ENCODE data around the gene HIPK2. TPM values are rescaled to one million over a fixed set of nuclear protein-coding genes. Genes with fewer than 3 reads are reported as not detected.
"Not testable (repeated sequence)": the region's sequence is repeated elsewhere in the genome, so short reads cannot be mapped to it uniquely, and the experiment has no call there.

Gene HIPK2
- total RNA-seq, 1 experiment from 2014 or later, result 15.4 TPM

DNA sequence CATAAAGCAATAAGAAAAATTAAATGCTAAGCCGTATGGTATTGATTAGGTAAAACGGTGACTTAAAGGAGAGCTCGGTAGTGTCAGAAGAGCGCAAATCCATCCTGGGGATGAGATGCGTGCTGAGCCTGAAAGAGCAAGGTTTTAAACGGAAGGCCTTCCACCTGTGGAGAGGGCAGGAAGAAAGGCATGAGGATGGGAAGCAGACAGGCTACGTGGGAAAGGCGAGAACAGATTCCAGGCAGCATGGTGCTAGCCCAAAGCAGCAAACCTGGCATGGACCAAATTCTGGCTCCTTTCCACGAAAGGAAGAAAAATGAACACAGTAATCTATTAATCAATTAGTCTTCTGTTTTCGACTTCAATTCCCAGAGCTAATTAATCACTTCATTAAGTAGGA is 103.5 kb downstream of the HIPK2 start:
- DNase-seq (ENCODE audit: low spot score), result no peak

DNA sequence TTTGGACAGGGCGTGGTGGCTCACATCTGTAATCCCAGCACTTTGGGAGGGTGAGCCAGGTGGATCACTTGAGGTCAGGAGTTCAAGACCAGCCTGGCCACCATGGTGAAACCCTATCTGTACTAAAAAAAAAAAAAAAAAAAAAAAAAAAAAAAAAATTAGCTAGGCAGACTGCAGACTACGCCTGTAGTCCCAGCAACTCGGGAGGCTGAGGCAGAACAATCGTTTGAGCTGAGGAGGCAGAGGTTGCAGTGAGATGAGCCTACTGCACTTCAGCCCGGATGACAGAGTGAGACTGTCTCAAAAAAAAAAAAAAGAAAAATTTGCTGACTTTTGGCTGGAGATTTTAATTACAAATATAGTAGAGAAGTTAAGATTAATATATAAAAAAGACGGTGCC is 104.0 kb downstream of the HIPK2 start:
- no peak for DNase-seq (ENCODE audit: low spot score)

- no peak for DNase-seq (ENCODE audit: low spot score)
Measured at GRCh38 chr7:139673230-139673629, 104.6 kb downstream of the HIPK2 start.

- DNase-seq (ENCODE audit: low spot score), result no peak
Measured at GRCh38 chr7:139671967-139672366, 105.8 kb downstream of the HIPK2 start.

GRCh38 chr7:139670662-139671061 is 107.1 kb downstream of the HIPK2 start:
- not testable (repeated sequence) for DNase-seq (ENCODE audit: low spot score)

GRCh38 chr7:139669106-139670061 is 108.4 kb downstream of the HIPK2 start:
- DNase-seq (ENCODE audit: low spot score), result no peak

DNA sequence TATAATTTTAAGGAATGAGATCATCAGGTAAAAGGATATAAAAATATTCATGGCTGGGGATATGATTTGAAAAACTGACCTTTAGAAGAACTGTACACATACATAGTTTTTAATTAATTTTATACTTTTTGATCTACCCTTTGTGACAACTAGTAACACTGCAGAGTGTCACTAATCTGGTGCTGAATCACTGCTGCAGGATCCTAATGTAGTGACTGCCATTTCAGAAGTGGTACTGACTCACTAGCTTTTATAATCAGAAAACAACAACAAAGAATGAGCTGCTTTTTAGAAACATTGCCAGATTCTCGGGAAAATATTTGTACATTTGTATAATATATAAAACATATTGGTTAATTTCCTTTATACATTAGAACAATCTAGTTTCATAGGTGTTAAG is 110.4 kb downstream of the HIPK2 start:
- DNase-seq (ENCODE audit: low spot score), result no peak

- DNase-seq (ENCODE audit: low spot score), result no peak
Measured at GRCh38 chr7:139666501-139666900, 111.3 kb downstream of the HIPK2 start.

DNA sequence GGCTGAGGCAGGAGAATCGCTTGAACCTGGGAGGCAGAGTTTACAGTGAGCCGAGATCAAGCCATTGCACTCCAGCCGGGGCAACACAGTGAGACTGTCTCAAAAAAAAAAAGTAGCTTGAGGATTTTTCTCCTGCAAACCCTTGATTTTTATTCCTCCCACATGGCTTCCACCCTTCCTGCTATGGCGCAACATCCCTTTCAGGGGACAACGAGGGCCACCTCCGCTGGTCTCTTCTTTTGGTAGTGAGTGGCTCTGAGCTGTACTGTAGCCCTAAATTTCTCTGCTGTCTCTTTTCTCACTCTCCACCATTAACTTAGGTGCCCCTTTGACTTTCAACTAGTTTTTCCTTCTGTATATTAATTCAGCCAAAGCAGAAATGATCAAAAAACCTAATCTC is 113.4 kb downstream of the HIPK2 start:
- DNase-seq (ENCODE audit: low spot score), result no peak

DNA sequence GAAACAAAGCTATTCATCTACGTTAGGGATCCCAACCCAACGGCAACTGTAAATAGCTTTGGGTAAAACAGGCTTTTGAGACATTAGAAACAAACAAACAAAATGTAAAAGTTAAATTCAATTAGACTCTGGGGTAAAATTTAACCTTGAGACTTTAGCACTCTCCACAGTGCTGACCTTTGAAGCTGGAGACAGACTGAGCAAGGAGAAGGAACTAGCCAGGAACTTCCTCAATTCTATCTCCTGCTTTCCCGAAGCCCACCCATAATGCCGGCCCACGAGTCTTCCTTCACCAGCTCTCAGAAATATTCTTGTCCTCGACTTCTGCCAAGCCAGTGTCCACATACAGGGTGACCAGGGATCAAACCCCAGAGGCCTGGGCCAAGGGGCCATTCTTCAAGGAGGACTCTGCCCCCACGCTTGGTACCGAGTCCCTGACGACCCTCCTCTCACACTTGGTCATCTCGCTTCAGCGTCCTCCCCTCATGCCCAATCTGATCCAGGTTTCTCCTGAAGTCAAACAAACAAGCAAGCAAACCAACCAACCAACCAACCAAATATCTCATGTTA is 114.1 kb downstream of the HIPK2 start:
- no peak for DNase-seq (ENCODE audit: low spot score)

DNA sequence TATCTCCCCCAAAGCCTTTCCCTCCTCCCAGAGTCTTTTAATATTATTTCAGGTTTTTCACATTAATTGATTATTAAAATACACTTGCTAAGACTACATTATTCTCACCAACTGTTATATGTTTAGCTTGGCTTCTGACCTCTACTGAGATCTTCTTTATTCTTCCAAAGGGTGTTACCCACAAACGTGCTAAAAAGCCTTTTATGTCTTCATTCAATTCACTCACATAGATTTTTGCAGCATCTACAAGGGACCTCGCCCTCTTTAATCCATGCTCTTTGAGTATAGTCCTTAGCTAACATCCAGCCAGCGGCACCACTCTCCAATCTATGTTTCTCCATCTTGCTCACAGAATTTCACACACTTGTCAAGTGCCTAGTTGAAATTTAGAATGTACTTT is 115.9 kb downstream of the HIPK2 start:
- DNase-seq (ENCODE audit: low spot score), result no peak

DNA sequence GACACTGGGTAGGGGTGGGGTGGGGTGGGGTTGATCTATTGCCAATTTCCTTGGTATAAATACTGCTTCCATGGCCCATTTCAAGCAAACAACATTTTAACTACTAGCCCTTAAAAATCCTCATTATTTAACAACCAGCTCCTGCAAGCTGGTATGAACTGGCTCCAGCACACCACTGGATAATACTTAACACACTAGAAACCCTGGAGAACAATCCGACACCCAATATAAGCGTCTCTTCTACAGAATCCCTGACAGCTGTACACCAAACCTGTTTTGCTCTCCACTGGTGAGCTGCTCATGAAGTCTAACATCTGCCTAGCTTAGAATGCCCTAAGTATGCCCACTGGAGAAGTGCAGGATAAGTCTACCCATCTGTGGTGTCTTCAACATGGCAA is 116.8 kb downstream of the HIPK2 start:
- DNase-seq (ENCODE audit: low spot score), result no peak

- no peak for DNase-seq (ENCODE audit: low spot score)
Measured at GRCh38 chr7:139660317-139661042, 117.3 kb downstream of the HIPK2 start.

- DNase-seq (ENCODE audit: low spot score), result no peak
Measured at GRCh38 chr7:139659922-139660316, 117.9 kb downstream of the HIPK2 start.

DNA sequence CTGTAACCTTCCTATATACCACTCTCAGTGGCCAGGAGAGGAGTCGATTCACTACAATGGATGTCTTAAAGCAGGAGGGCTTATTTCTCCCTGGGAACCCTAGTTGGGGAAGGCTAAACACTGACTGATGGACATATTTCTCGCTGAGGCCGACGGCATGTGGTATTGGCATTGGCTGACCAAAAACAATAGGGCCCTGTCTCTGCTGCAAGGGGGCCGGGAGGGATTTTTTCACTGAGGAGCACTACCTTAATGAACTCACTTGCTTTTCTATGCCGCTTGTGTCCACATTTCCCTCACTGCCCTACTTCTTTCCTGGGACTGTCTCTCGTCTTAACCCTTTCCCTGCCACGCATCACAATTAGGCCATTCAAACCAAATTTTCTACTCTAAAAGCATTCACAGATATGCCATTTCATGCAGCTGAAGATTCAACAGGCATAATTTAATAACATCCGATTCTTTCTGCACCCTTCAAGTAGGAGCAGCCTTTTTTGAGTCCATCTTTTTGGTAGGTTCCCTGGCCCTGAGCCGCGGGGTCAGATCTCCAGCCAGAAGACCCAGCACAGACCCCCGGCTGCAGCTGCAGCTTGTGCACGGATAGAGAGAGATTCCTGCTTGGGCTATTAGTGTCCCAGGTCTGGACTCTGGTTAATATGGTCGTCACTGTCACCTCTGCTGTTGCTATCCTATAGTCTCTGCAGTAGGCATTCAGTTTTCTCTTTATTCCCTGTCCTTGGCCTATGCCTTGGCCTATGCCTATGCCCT is 118.7 kb downstream of the HIPK2 start:
- DNase-seq (ENCODE audit: low spot score), result no peak

DNA sequence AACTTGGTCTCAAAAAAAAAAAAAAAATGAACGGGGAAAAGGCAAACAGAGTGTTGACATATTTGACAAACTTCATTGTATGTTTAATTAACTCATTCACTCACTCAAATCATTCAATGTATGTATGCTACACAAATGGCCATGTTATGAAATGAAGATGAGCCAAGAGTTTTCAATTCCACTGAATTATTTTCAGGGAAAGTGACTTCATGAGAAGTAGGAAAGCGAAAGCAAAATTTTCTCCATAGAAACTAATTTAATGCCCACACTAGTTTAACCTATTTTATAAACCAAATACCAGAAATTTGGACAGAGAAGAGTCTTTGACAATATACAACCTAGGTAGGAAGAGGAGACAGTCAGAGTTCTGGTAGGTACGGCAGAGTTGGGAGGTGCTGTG is 119.5 kb downstream of the HIPK2 start:
- no peak for DNase-seq (ENCODE audit: low spot score)

GRCh38 chr7:139657725-139658124 is 120.1 kb downstream of the HIPK2 start:
- no peak for DNase-seq (ENCODE audit: low spot score)

DNA sequence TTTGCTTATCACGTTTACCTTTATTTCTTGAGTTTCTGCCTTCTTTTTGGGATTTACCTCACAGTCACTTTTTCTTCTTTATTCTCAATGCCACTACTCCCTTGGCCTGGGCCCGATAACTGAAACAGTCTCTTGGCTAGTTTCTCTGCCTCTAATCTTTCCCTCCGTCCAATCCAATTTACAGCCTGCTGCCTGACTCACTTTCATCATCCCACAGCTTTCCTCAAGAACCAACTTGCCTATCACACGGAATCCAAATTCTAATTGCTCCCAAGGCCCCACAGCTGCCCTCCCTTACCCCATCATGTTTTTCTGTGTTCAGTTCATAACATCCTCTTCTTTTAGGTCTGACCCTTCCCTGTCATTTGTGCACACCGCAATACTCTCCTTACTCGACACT is 121.4 kb downstream of the HIPK2 start:
- no peak for DNase-seq (ENCODE audit: low spot score)

DNA sequence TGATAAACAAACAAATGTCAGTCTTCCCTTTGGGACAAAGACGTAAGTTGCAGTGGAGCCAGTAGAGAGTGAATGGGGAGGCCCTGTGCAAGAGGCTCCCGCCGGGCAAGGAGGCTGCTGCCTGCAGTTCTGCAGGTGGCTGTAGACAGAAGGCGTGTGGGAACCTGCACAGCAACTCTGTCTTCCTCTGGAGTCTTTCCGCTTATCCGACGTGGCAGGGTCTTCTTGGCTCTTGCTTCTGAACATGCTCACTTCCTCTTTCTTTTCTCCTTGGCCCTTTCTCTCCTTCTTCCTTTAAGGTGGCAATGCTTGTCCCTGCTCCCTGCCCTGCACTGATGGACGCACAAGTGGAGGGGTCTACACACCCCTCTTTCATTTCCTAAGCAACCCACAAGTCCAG is 122.5 kb downstream of the HIPK2 start:
- DNase-seq (ENCODE audit: low spot score), result no peak

DNA sequence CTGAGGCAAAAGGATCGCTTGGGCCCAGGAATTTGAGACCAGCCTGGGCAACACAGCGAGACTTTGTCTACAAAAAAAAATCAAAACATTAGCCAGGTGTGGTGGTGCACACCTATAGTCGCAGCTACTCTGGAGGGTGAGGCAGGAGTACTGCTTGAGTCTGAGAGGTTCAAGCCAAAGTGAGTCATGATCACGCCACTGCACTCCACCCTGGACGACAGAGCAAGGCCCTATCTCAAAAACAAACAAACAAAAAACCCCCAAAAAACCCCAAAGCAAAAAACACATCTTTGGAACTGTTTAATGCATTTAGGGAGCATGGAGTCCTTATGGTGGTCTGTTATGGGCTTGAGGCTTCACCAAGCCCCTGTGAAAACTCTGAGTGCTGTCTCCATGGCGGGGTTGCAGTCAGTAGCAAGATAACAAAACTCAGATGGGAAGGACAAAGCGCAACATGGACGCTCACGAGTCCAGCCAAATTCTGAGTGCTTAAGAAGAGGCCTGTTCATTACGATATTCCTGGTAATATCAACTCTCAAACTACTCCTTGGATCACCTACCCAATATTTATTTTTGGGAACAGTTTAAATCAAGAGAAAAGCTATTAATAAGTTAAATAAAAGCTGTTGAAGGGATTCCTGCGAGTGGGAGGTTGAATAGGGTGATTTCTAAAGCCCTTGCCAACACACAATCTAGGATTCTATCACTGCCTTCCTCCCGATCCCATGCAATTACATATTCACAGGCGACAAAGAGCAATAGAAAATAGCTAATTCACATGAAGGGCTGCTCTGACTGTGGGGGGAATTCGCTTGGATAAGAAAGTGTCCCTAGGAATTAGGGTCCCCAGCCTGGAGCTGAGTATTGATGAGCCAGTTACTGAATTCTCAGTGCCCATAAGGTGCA is 123.3 kb downstream of the HIPK2 start:
- no peak for DNase-seq (ENCODE audit: low spot score)

DNA sequence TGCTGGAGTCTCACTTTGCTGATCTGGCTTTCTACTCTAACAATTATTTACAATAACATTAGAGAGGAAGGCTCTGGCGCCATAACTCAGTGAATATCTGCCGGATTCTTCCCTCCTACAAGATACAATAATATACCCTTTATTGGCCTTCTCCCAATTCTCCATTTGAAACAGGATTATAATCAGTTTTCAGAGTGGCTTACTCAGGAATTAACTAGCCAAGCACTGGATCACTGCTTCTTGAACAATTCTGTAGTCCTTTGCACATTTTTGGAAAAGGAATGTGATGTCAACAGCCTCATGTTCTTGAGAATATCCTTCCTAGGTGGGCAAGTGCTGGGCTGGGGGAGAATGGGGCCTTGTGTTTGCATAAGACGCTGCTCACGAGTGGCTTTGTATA is 125.9 kb downstream of the HIPK2 start:
- DNase-seq (ENCODE audit: low spot score), result no peak

All from H4 (cell line).